HG03354 (cell line): Measurements from ENCODE around the gene SCPEP1.
"Not testable (repeated sequence)": the region's sequence is repeated elsewhere in the genome, so short reads cannot be mapped to it uniquely, and the experiment has no call there.

ENCODE experiments used
- ATAC-seq: cut with Tn5 transposase; IDR thresholded peaks from one replicate; pipeline ENCODE4 v1.9.1; 2021; ENCODE audit warnings: mild to moderate bottlenecking; ENCODE audit not compliant: unreplicated experiment, poor library complexity, severe bottlenecking

SCPEP1 gene

DNA sequence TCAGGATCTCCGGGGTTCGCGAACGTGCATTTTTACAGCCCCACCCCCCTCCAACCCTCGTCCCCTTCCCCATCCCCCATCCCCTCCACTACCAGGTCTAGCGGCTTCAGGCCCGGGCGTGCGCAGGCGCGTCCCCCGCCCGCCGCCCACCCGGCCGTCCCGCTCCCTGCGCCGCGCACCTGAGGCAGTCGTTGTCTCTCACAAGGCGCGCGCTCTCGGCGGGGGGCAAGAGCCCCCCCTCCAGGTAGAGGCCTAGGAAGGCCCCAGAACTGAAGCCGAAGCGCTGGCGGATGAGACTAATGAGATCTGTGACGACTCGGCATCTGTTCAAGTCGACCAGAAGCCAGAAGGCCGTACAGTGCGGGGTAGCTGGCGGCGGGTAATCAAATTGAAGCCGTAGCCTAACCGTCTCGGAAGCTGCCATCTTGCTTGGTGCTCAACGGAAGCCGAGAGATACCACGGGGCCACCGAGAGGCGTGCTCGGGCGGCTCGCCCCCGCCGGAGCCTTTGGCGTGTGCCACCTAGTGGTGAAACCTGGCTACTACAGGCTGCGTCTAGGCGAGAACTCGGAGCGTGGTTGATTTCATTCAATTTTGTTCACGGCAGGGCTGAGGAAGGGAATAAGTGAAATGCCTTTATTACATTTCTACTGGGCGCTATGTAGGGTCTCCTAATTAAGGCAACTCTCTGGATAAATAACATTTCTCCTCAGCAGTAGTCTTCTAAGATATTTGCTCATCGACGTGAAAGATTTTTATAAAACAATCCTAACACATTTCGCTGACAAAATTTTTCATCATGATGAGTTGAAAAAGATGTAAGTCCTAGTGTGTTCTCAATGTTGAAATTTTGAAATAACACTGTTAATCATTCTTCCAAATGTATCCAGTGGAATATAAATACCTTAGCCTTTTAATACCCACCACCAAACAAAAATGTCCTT lies 17.1 kb upstream of the SCPEP1 start, which contains the start of gene COIL:
COIL (minus strand) TSS at position 455 of the 943 bp plus-strand sequence; CDS start at position 424, 31 bp downstream.
- peak; percentile 98 for ATAC-seq

DNA sequence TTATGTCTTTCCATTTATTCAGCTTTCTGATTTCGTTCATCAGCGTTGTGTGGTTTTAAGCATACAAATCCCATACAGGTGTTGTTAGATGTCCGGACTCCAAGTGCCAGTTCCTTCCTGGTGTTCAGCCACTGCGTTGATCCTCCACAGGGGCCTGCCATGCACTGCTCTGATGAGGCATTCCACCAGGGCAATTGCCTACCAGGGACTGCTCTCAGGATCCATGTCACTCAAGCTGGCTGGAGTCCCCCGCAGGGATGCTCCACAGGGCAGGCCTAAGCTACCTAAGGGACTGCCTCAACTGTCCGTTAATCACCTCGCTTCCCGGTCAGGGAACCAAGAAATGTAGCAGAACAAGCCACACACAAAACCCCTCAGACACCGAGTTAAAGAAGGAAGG lies 12.7 kb upstream of the SCPEP1 start:
- ATAC-seq: not testable (repeated sequence)

DNA sequence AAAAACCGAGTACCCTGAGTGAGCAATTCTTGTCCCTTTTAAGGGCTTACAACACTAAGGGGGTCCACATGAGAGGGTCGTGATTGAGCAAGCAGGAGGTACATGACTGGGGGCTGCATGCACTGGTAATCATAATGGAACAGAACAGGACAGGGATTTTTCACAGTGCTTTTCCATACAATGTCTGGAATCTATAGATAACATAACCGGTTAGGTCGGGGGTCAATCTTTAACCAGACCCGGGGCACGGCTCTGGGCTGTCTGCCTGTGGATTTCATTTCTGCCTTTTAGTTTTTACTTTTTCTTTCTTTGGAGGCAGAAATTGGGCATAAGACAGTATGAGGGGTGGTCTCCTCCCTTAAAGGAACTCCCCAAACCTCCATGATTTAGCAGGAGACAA lies 12.2 kb upstream of the SCPEP1 start:
- ATAC-seq: not testable (repeated sequence)

DNA sequence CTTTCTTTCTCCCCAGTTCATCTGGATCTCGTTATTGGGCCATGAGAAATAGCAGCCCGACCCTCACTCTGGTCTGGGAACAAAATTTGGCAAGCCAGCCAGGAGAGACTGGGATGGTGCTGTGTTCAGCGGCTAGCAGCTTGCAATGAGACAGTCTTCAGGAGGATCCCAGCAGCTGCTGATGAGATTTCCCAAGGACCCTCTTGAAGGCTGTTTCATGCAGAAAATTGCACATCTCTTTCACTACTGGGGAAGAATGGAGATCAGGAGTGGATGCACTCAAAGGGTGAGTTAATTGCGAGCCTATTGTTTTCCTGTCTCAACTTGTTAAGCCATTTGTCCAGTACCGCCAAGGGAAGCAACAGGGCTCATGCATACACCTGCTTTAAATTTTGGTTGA lies 11.6 kb upstream of the SCPEP1 start:
- no peak for ATAC-seq

DNA sequence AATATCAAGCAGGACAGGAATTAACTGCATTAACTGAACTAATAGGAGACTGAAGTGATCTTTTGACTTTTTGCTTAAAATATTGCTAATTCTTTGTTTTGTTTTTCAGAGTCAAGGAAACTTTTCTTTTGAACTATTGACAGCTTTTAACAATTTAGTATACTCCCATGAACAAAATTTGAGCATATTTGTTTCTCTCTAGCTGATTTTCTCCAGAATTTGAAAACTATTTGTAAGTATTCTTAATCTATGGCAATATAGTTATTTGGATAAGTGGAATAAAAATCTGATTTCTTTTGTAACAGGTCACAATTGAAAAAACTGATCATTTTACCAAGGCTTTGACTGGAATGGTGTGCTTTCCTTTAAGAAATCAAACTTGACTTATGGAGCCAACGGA lies 7.0 kb upstream of the SCPEP1 start:
- no peak for ATAC-seq

DNA sequence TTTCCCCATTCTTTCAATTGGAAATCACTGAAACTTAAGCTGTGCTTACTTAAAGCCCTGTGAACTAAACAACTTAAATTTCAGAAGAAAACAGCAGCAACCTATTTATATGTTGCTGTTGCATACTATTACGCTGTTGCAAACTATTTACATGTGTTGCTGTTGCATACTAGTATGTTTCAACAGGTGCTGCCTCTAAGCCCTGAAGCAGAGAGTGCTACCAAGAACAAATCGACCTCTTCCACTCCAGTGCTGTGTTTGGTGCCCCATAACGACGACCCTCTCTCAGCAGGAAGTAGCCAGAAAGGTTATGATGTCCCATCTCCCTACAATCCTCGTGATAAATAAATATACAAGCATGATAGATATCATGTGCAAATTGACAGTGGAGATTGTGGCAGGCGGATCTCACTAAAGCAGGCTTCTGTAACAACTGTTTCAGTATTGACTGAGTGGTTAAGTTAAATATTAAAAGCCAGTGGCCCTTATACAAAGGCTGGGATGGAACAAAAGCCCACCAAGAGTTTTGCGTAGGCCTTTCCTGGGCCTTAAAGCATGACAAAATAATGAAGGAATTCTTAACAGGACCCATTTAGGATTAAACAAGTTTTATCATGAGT lies 5.7 kb upstream of the SCPEP1 start:
- no peak for ATAC-seq

DNA sequence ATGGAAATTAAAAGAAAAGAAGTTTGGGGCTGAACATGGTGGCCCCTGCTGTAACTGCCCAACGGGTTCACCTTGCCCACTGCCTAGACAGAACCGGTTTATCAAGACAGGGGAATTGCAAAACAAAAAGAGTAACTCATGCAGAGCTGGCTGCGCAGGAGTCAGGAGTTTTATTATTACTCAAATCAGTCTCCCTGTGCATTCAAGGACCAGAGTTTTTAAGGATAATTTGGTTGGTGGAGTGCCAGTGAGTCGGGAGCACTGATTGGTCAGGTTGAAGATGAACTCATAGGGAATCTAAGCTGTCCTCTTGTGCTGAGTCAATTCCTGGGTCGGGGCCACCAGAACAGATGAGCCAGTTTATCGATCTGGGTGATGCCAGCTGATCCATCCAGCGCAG lies 4.4 kb upstream of the SCPEP1 start:
- no peak for ATAC-seq

DNA sequence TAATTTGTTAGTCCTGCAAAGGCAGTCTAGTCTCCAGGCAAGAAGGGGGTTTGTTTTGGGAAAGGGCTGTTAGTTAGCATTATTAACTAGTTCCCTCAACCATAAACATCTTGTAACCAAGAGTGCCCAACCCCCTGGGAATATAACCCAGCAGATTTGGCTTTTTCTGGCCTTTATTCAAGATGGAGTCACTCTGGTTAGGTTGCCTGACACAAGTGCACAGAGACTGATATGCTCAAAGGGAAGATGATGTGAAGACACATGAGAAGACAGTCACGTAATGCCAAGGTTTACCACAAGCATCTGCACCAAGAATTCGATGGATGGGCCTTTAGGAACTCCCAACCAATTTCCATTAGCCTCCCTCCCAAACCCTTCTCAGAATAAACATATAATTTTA lies 3.9 kb upstream of the SCPEP1 start:
- no peak for ATAC-seq

DNA sequence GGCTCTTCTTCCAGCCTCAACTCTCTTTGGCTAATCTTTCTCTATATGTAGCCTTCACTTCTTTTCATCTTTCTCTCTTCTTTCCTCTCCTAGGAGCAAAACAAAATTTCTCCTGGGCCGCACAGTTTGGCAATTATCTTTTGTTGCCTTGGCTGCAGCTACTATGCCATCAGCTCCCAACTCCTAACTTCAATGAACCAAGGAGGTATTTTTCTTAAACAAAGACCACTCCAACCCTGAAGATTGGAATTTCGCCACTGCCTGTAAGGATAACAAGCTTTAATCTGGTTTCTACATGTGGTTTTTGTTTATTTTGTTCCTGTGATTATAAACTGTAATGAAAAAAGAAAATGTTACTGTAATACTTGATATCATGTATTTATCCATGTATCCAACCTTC lies 2.3 kb upstream of the SCPEP1 start:
- ATAC-seq: no peak

DNA sequence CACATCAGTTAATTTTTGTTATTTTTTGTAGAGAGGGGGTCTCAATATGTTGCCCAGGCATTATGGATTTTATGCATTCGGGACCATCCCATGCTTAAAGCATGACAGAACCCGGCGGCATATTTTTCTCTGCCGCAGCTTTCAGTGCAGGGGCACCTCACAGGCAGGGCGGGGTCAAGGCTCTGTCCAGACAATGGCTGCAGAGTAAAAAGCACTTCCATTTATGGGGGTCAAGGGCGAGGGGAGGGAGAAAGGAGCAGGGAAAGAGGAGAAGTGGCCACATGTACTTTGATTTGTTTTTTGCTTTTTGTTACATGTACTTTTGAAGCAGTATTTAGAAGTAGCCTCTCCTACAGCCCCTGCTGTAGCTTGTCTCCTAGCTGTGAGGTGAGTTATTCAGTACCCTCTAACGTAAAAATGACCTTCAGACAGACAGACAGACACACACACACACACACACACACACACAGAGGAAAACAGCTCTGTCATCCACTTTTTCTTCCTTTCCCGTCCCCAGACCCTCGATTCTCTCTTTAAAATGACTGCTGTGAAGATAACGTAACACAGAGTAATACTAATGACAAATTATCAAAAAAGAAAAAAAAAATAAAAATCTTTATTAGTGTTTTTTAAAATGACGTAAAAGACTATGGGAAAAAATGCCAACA lies 856 bp upstream of the SCPEP1 start:
- ATAC-seq: no peak

DNA sequence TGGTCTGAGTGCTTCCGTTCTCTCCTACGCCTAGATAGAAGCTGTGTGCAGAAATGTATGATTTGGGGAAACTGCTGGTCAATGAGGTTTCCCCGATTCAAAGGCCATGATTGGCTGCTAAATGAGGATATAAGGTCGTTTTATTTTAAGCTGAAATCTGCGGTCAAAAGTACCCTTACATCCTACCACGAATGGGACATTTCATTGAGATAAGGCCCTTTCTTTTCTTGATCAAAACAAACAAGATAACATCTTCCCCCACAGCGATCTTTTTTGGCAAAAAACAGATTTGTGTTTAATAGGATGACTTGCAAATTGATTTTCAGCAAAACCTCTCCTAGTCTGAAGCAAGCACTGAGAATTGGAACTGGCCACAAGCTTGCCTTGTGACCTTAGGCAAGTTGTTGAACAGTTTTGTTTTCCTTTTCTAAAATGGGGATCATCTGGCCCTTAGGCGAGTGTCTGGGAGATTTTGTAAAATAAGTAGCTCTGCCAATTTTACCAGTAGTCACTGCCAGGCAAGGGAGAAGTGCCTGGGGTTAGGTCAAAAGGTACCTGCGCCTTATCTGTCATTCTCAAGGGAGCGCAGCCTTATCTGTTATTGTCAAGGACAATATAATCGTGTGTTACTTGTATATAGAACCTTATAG lies 635 bp downstream of the SCPEP1 start:
- peak; percentile 34 for ATAC-seq

DNA sequence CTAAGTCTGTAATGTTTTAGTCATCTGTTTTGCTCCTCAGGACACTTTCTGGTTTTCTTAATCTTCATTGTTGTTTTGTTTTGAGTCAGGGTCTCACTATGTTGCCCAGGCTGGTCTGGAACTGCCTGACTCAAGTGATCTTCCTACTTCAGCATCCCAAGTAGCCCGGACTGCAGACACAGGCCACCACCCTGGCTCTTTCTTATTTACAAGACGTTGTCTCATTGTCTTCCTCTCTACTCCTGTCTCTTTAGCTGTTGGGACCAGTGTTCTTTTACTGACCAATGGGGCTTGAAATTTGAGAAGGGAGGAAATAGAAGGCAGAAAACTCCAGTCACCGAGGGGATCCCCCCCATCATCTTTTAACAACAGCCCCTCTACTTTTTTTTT lies 1.2 kb downstream of the SCPEP1 start:
- no peak for ATAC-seq

DNA sequence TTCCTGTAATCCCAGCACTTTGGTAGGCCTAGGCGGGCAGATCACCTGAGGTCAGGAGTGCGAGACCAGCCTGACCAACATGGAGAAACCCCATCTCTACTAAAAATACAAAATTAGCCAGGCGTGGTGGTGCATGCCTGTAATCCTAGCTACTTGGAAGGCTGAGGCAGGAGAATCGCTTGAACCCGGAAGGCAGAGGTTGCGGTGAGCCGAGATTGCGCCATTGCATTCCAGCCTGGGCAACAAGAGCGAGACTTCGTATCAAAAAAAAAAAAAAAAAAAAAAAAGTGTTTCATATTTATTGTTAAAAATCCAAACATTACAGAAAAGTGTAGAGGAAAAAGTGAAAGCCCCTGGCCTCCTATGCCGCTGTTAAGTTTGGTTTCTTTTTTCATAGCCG lies 2.6 kb downstream of the SCPEP1 start:
- not testable (repeated sequence) for ATAC-seq

DNA sequence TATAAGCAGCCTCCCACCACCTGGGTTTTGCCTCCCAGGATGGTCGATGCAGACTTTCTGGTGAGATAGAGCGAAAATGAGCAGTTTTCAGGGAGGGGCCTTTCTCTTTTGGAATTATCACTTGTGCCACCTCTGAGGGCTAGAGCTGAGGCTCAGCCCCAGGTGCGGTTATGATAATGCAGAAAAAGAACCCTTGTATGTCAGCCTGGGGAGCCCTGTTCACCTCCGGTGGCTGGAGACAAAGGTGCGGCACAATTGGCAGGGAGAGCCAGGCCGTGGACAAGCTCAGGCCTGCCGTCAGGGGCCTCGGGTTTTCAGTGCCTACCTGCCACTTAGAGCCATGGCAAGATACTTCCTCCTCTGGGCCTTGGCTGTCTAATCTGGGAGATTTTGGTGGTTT lies 4.4 kb downstream of the SCPEP1 start:
- no peak for ATAC-seq

DNA sequence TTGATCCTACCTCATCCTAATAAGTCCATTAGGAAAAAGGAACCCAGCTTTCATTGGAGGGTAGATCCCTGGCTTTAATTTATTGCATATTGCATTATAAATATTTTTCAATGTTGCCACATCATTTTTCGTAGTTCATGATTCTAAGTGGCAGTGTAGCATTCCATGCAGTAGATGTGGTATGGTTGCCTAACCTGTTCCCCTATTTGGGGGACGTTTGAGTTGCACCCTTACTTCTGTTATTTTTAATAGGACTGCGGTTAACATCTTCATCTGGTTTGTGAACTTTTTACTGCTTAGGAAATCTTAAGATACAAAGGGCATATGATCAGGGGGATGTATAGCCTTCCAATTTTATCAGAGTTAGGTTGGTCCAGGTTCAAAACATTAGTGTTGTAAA lies 5.4 kb downstream of the SCPEP1 start:
- no peak for ATAC-seq

DNA sequence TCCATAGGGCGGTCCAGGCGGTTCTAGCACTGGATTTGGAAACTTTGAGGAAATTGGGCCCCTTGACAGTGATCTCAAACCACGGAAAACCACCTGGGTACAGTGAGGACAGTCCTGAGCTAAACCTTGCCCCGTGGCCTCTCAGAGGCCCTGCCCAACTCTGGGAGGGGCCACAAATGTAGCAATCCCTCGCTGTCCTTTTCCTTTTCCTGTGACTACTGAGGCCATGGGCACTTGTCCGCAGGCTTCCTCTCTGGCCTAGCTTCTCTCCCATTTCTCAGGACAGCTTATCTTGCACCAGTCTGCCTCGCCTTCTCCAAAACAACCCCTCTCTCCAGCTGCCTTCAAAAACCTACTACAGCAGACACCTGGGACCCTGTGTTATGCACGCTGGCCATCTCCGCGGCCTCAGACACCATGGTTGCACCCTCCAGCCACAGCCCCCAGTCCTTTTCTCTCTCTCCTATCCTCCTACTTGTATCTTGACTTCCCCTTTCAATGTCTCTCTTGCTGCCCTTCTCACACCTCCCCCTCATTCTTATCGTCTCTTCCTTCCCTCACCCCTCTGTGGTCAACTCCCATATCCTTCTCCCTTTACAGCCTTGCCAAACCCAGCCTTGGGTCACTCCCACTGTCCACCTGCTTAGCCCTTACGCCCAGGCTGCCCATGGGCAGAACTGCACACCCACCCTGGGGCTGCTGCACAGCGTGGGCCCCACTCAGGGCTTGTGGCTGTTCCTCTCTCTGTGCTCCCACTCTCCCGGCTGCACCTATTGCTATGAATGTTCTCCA lies 7.6 kb downstream of the SCPEP1 start:
- no peak for ATAC-seq

DNA sequence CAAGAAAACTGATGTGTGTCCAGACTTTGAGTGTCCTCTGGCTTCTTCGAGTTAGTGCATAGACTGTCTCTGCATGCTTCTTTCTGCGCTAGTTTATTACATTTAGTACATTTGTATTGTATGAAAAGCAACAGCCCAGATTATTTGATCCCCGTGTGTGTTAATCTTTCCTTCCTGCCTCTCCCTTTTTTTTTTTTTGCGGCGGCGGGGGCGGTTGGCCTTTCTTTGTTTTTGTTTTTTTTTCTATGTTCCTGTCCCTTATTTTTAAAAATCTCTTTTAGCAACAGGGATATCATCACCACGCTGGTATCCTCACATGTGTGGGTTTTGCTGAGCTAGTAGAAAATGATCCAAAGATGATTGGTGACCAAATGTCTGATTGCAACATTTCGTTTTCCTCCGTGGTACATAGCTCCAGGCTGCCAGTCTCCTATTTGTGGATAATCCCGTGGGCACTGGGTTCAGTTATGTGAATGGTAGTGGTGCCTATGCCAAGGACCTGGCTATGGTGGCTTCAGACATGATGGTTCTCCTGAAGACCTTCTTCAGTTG lies 9.4 kb downstream of the SCPEP1 start:
- no peak for ATAC-seq

DNA sequence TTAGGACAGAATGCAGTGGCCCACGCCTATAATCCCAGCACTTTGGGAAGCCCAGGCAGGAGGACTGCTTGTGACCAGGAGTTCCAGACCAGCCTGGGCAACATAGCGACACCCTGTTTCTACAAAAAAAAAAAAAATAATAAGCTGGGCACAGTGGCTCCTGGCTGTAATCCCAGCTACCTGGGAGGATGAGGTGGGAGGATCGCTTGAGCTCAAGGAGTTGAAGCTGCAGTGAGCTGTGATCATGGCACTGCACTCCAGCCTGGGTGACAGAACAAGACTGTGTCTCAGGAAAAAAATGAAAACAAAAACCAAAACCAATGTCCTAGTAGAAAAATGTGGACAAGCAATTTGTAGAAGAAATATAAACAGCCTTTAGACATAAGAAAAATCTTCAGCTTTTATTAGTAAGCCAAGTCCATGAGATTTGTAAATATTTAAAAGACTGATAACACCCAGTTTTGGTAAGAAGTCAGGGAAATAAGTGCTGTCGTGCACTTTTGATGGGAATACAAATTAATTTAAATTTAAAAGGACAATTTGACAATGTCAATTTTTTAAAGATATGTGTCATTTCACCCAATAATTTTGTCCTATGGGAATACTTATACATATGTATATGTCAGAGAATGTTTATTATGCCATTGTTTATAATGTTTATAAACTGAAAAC lies 11.1 kb downstream of the SCPEP1 start:
- ATAC-seq: no peak

DNA sequence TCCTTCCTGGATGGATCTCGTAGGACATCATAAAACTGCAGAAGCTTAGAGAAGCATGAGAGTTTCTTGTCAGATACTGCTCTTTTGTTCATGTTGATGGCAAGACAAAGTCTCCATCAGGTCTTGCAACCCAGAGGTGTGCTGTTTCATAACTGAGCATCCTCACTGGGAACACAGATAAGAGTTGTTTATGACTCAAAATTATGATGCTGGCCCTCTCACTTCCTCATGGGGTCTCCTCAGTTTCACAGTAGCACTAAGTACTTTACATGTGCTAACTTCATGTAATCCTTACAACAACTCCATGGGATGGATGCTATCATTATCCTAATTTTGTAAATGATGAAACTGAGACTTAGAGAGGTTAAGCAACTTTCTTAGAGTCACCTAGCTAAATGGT lies 14.4 kb downstream of the SCPEP1 start:
- no peak for ATAC-seq
